HG03521 (cell line): ENCODE measurements around the gene COL5A3.
"Not testable (repeated sequence)": the region's sequence is repeated elsewhere in the genome, so short reads cannot be mapped to it uniquely, and the experiment has no call there.

ENCODE experiments used
- ATAC-seq: cut with Tn5 transposase; IDR thresholded peaks from one replicate; pipeline ENCODE4 v1.9.1; 2021; ENCODE audit warnings: mild to moderate bottlenecking, moderate library complexity; ENCODE audit not compliant: unreplicated experiment

Gene COL5A3

GRCh38 chr19:9972103-9972502 is 38.2 kb downstream of the COL5A3 start:
- ATAC-seq: no peak

GRCh38 chr19:9971166-9971897 is 39.0 kb downstream of the COL5A3 start:
- no peak for ATAC-seq

- no peak for ATAC-seq
These were observed 39.8 kb downstream of the COL5A3 start for GRCh38 chr19:9970481-9970880.

GRCh38 chr19:9969688-9969975 is 40.7 kb downstream of the COL5A3 start:
- no peak for ATAC-seq

- no peak for ATAC-seq
These were observed 41.2 kb downstream of the COL5A3 start for GRCh38 chr19:9968820-9969687.

GRCh38 chr19:9967326-9967725 is 43.0 kb downstream of the COL5A3 start:
- no peak for ATAC-seq

GRCh38 chr19:9966448-9966847 is 43.9 kb downstream of the COL5A3 start:
- ATAC-seq: no peak

GRCh38 chr19:9966024-9966423 is 44.3 kb downstream of the COL5A3 start:
- no peak for ATAC-seq

- ATAC-seq: no peak
These were observed 47.5 kb downstream of the COL5A3 start for GRCh38 chr19:9962623-9963290.

GRCh38 chr19:9961103-9961502 is 49.2 kb downstream of the COL5A3 start:
- no peak for ATAC-seq

GRCh38 chr19:9958379-9958821 is 51.9 kb downstream of the COL5A3 start:
- no peak for ATAC-seq

GRCh38 chr19:9956956-9957355 is 53.3 kb downstream of the COL5A3 start:
- ATAC-seq: no peak

- ATAC-seq: no peak
These were observed 56.3 kb downstream of the COL5A3 start for GRCh38 chr19:9953802-9954542.

- ATAC-seq: no peak
These were observed 58.0 kb downstream of the COL5A3 start for GRCh38 chr19:9952276-9952675.

GRCh38 chr19:9947441-9947840 is 62.9 kb downstream of the COL5A3 start:
- ATAC-seq: no peak

GRCh38 chr19:9946528-9947125 is 63.7 kb downstream of the COL5A3 start:
- not testable (repeated sequence) for ATAC-seq

- ATAC-seq: no peak
These were observed 64.9 kb downstream of the COL5A3 start for GRCh38 chr19:9945319-9945966.

- no peak for ATAC-seq
These were observed 66.6 kb downstream of the COL5A3 start for GRCh38 chr19:9943744-9944143.

- ATAC-seq: no peak
These were observed 68.6 kb downstream of the COL5A3 start for GRCh38 chr19:9941671-9942070.

GRCh38 chr19:9941231-9941630 is 69.1 kb downstream of the COL5A3 start:
- no peak for ATAC-seq
